ENCODE results near the gene GRIN3B.

GRCh38 chr19:990746-991145 is 9.5 kb upstream of the GRIN3B start:
- TF ChIP-seq CTCF (IDR thresholded peaks at IDR 0.05) (no peak), POLR2A (IDR thresholded peaks at IDR 0.05) (no peak)

Measured in uterus (tissue), 2 donors.